Neuronal stem cell (in vitro differentiated cells): ENCODE data around the gene RNF213.

ENCODE experiments used
- DNase-seq: peaks from one replicate; pipeline ENCODE4 v3.0.0-alpha.2; 2013; ENCODE audit warnings: low spot score
- H2AFZ ChIP-seq: one replicate; pipeline ENCODE4 v1.6.1; 2013; ENCODE audit warnings: mild to moderate bottlenecking, low read length, inconsistent platforms
- H2AK5ac ChIP-seq: 2 replicates; pipeline ENCODE4 v1.6.1; 2013; ENCODE audit warnings: low read depth, mild to moderate bottlenecking, inconsistent platforms, low read length, moderate library complexity, mixed read lengths
- H2BK120ac ChIP-seq: 2 replicates; pipeline ENCODE4 v1.6.1; 2013; ENCODE audit warnings: low read depth, mild to moderate bottlenecking, inconsistent platforms, low read length, moderate library complexity, mixed read lengths
- H2BK12ac ChIP-seq: one replicate; pipeline ENCODE4 v1.6.1; 2013; ENCODE audit warnings: low read length, inconsistent platforms
- H2BK15ac ChIP-seq: 2 replicates; pipeline ENCODE4 v1.6.1; 2013; ENCODE audit warnings: mild to moderate bottlenecking, low read length, inconsistent platforms, mixed read lengths
- H2BK5ac ChIP-seq: one replicate; pipeline ENCODE4 v1.6.1; 2013; ENCODE audit warnings: inconsistent platforms, mild to moderate bottlenecking, low read length, moderate library complexity
- H3K14ac ChIP-seq: one replicate; pipeline ENCODE4 v1.6.1; 2013; ENCODE audit warnings: low read length, inconsistent platforms
- H3K18ac ChIP-seq: 2 replicates; pipeline ENCODE4 v1.6.1; 2013; ENCODE audit warnings: low read length, inconsistent platforms
- H3K23ac ChIP-seq: 2 replicates; pipeline ENCODE4 v1.6.1; 2013; ENCODE audit warnings: low read depth, mild to moderate bottlenecking, mixed read lengths, low read length, inconsistent platforms; ENCODE audit not compliant: poor library complexity
- H3K27ac ChIP-seq: replicated peaks from 3 replicates; pipeline ENCODE4 v1.5.1; 2013; ENCODE audit warnings: low read length, inconsistent platforms
- H3K27me3 ChIP-seq, 3 experiments: 2 replicates each; pipeline ENCODE4 v1.6.1; 2013; ENCODE audit warnings: low read length in 3 of 3, mild to moderate bottlenecking in 2 of 3, inconsistent platforms in 1 of 3, low read depth in 1 of 3, mixed read lengths in 1 of 3, moderate library complexity in 1 of 3; ENCODE audit not compliant: control insufficient read depth in 3 of 3, insufficient read depth in 3 of 3
- H3K36me3 ChIP-seq, 2 donors: replicated peaks in 1 of 2; 2 replicates each; pipeline ENCODE4 v1.6.1; 2013; ENCODE audit warnings: low read length in 2 of 2; ENCODE audit not compliant: control insufficient read depth in 2 of 2, insufficient read depth in 2 of 2
- H3K4ac ChIP-seq: 2 replicates; pipeline ENCODE4 v1.6.1; 2013; ENCODE audit warnings: inconsistent platforms, mild to moderate bottlenecking, low read length, moderate library complexity
- H3K4me1 ChIP-seq, 2 donors: 1 replicate in 1 of 2; 2 replicates in 1 of 2; pipeline ENCODE4 v1.6.1; 2013; ENCODE audit warnings: low read length in 2 of 2, low read depth in 1 of 2; ENCODE audit not compliant: control insufficient read depth in 2 of 2, insufficient read depth in 1 of 2
- H3K4me2 ChIP-seq: one replicate; pipeline ENCODE4 v1.6.1; 2013; ENCODE audit warnings: mild to moderate bottlenecking, low read length, inconsistent platforms; ENCODE audit not compliant: insufficient read depth, poor library complexity, severe bottlenecking
- H3K4me3 ChIP-seq, 2 donors: 2 replicates each; pipeline ENCODE4 v1.5.1; 2013; ENCODE audit warnings: low read length in 2 of 2, mild to moderate bottlenecking in 2 of 2, inconsistent platforms in 1 of 2, moderate library complexity in 1 of 2
- H3K79me1 ChIP-seq: one replicate; pipeline ENCODE4 v1.6.1; 2013; ENCODE audit warnings: low read depth, mild to moderate bottlenecking, inconsistent platforms, low read length, moderate library complexity
- H3K9ac ChIP-seq: one replicate; pipeline ENCODE4 v1.6.1; 2013; ENCODE audit warnings: mild to moderate bottlenecking, low read depth, low read length, inconsistent platforms; ENCODE audit not compliant: poor library complexity
- H3K9me3 ChIP-seq, 2 donors: replicated peaks in 1 of 2; 2 replicates each; pipeline versions ENCODE3 to v1.6.1; 2013; ENCODE audit warnings: low read length in 2 of 2, mild to moderate bottlenecking in 2 of 2, inconsistent platforms in 1 of 2, low read depth in 1 of 2, mixed read lengths in 1 of 2, moderate library complexity in 1 of 2; ENCODE audit not compliant: control insufficient read depth in 2 of 2, insufficient read depth in 1 of 2
- H4K8ac ChIP-seq: one replicate; pipeline ENCODE4 v1.6.1; 2013; ENCODE audit warnings: low read depth, mild to moderate bottlenecking, inconsistent platforms, low read length, moderate library complexity
- H4K91ac ChIP-seq: one replicate; pipeline ENCODE4 v1.6.1; 2013; ENCODE audit warnings: low read length, low read depth, mild to moderate bottlenecking, inconsistent platforms; ENCODE audit not compliant: poor library complexity
- WGBS, 2 donors: extraction: QIAGEN DNeasy Blood & Tissue Kit; methylation state at CpG; one replicate each; pipeline ENCODE4 v1.1.7; 2013; ENCODE audit warnings: missing lambda C conversion rate in 2 of 2, mixed read lengths in 1 of 2; ENCODE audit not compliant: insufficient read length in 2 of 2, insufficient replicate concordance in 1 of 2; ENCODE audit errors: extremely low coverage in 2 of 2; 5-methylcytosine and 5-hydroxymethylcytosine counted together

Gene RNF213

GRCh38 chr17:80441133-80441578, 180.5 kb downstream of the RNF213 start:
- peaks cover 0 to 30% (median 2%) of the 10 kb centered on the region in 3 experiments for H3K27me3 ChIP-seq
- H3K9me3 ChIP-seq, result no peaks in the 10 kb centered on the region
- H4K8ac ChIP-seq, result no peak overlapping the region
- no peak overlapping the region for H4K91ac ChIP-seq
- H3K79me1 ChIP-seq, result no peaks in the 10 kb centered on the region
- WGBS, 2 donors, result no CpG with 5 or more reads among the region's 14 CpGs
- no peak overlapping the region for H2AFZ ChIP-seq
- no peak overlapping the region for H3K9ac ChIP-seq
- no peak overlapping the region for H2AK5ac ChIP-seq
- no peak overlapping the region for H3K4me2 ChIP-seq
- H2BK120ac ChIP-seq, result no peak overlapping the region
- H2BK15ac ChIP-seq, result no peak overlapping the region
- no peak overlapping the region for H3K27ac ChIP-seq
- no peaks in the 10 kb centered on the region for H3K36me3 ChIP-seq
- H3K14ac ChIP-seq, result no peak overlapping the region
- H3K18ac ChIP-seq, result no peak overlapping the region
- no peak overlapping the region for H3K23ac ChIP-seq
- peak; percentile 77 for DNase-seq
- H3K4me3 ChIP-seq, result no peak overlapping the region
- H2BK5ac ChIP-seq, result no peak overlapping the region
- no peak overlapping the region for H3K4ac ChIP-seq
- peaks cover 4 to 6% of the 10 kb centered on the region in 2 donors for H3K4me1 ChIP-seq
- no peak overlapping the region for H2BK12ac ChIP-seq

GRCh38 chr17:80441598-80442322, 181.1 kb downstream of the RNF213 start:
- Histone ChIP-seq H2BK5ac (no peak overlapping the region), H2BK15ac (no peak overlapping the region), H3K18ac (peak overlapping the region; percentile 18), H4K91ac (no peak overlapping the region), H3K4me2 (no peak overlapping the region), H3K4me1 (peaks cover 4 to 6% of the 10 kb centered on the region in 2 donors), H3K23ac (no peak overlapping the region), H2BK120ac (no peak overlapping the region), H3K36me3 (no peaks in the 10 kb centered on the region), H3K9me3 (no peaks in the 10 kb centered on the region), H2BK12ac (no peak overlapping the region), H3K14ac (no peak overlapping the region), H3K27me3 (peaks cover 0 to 33% (median 2%) of the 10 kb centered on the region in 3 experiments), H3K4me3 (no peak overlapping the region), H2AFZ (no peak overlapping the region), H3K79me1 (no peaks in the 10 kb centered on the region), H3K27ac (no peak overlapping the region), H3K4ac (no peak overlapping the region), H4K8ac (no peak overlapping the region), H3K9ac (no peak overlapping the region), H2AK5ac (no peak overlapping the region)
- DNase-seq, result no peak
- no CpG with 5 or more reads among the region's 14 CpGs for WGBS, 2 donors

DNA sequence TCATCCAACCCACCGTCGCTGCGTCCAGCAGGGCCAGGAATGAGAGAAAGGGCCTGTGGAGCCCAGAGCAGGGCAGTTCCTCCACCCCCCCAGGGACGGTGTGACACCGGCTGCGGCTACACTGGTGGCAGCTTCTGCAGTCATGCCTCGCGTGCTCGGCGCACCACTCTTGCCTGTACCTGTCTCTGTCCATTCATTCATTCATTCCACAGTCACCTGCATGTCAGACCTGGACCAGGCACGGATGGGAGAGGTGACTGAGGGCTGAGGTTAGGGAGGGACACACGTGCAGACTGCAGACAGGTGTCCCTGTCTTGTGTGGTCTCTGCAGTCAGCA, 181.6 kb downstream of the RNF213 start:
- no peak overlapping the region for H3K14ac ChIP-seq
- no peak overlapping the region for H2BK120ac ChIP-seq
- no peak overlapping the region for H3K27ac ChIP-seq
- peaks cover 0 to 31% (median 2%) of the 10 kb centered on the region in 3 experiments for H3K27me3 ChIP-seq
- no peaks in the 10 kb centered on the region for H3K79me1 ChIP-seq
- peak overlapping the region; percentile 18 for H3K18ac ChIP-seq
- H3K4me2 ChIP-seq, result no peak overlapping the region
- H2BK12ac ChIP-seq, result no peak overlapping the region
- H2BK15ac ChIP-seq, result no peak overlapping the region
- H3K23ac ChIP-seq, result peak overlapping the region; percentile 73
- H3K4me3 ChIP-seq, result no peak overlapping the region
- H3K9me3 ChIP-seq, result no peaks in the 10 kb centered on the region
- H2AK5ac ChIP-seq, result no peak overlapping the region
- H2BK5ac ChIP-seq, result no peak overlapping the region
- no peak overlapping the region for H3K4ac ChIP-seq
- no peaks in the 10 kb centered on the region for H3K36me3 ChIP-seq
- peaks cover 4 to 6% of the 10 kb centered on the region in 2 donors for H3K4me1 ChIP-seq
- no CpG with 5 or more reads among the region's 12 CpGs for WGBS, 2 donors
- no peak overlapping the region for H4K8ac ChIP-seq
- H2AFZ ChIP-seq, result no peak overlapping the region
- DNase-seq, result no peak
- H4K91ac ChIP-seq, result no peak overlapping the region
- H3K9ac ChIP-seq, result peak overlapping the region; percentile 21

GRCh38 chr17:80442764-80443163, 182.1 kb downstream of the RNF213 start:
- H2AK5ac ChIP-seq, result no peak overlapping the region
- H3K27me3 ChIP-seq, result peaks cover 0 to 33% (median 2%) of the 10 kb centered on the region in 3 experiments
- H3K18ac ChIP-seq, result no peak overlapping the region
- H3K4ac ChIP-seq, result no peak overlapping the region
- H3K9ac ChIP-seq, result no peak overlapping the region
- H3K36me3 ChIP-seq, result no peaks in the 10 kb centered on the region
- no peak overlapping the region for H3K4me3 ChIP-seq
- no peak overlapping the region for H2AFZ ChIP-seq
- H4K91ac ChIP-seq, result no peak overlapping the region
- no peak overlapping the region for H3K23ac ChIP-seq
- H3K27ac ChIP-seq, result no peak overlapping the region
- H4K8ac ChIP-seq, result no peak overlapping the region
- H3K4me2 ChIP-seq, result no peak overlapping the region
- no peak overlapping the region for H2BK5ac ChIP-seq
- peaks cover 4 to 6% of the 10 kb centered on the region in 2 donors for H3K4me1 ChIP-seq
- H3K79me1 ChIP-seq, result no peaks in the 10 kb centered on the region
- no peak for DNase-seq
- no CpG with 5 or more reads among the region's 4 CpGs for WGBS, 2 donors
- H2BK120ac ChIP-seq, result no peak overlapping the region
- H2BK15ac ChIP-seq, result no peak overlapping the region
- H3K14ac ChIP-seq, result no peak overlapping the region
- no peaks in the 10 kb centered on the region for H3K9me3 ChIP-seq
- H2BK12ac ChIP-seq, result no peak overlapping the region
